WTC11 (cell line): ENCODE data around the gene VPS4A. TPM values are rescaled to one million over a fixed set of nuclear protein-coding genes. Genes with fewer than 3 reads are reported as not detected.
"Not testable (repeated sequence)": the region's sequence is repeated elsewhere in the genome, so short reads cannot be mapped to it uniquely, and the experiment has no call there.

ENCODE experiments used
- ATAC-seq: fragments of 200-7000 bp; cut with Tn5 transposase; 2 replicates; pipeline ENCODE4 v1.10.0; 2021; ENCODE audit warnings: mild to moderate bottlenecking, moderate library complexity
- CTCF ChIA-PET: fragments of 300-600 bp; sonication (Branson Sonifier 250); formaldehyde crosslinking; loops from one replicate; lab custom pipeline; 2021; ENCODE audit warnings: antibody characterized with exemption; lab: Charles Lee
- POLR2A ChIA-PET: fragments of 350-600 bp; sonication (Branson Sonifier 250); formaldehyde crosslinking; loops from one replicate; lab custom pipeline; 2021; ENCODE audit warnings: antibody characterized with exemption; lab: Charles Lee
- DNase-seq: peaks from one replicate; pipeline ENCODE4 v3.0.0; 2021; ENCODE audit warnings: low spot score
- H3K27ac Mint-ChIP-seq: 2 replicates; pipeline ENCODE4 v1.8.0; 2021; ENCODE audit warnings: mixed read lengths
- H3K27me3 Mint-ChIP-seq: 2 replicates; pipeline ENCODE4 v1.8.0; 2021; ENCODE audit warnings: low read depth, mild to moderate bottlenecking, moderate library complexity, mixed read lengths
- H3K36me3 Mint-ChIP-seq: 2 replicates; pipeline ENCODE4 v1.8.0; 2021; ENCODE audit warnings: mixed read lengths
- H3K4me1 Mint-ChIP-seq: 2 replicates; pipeline ENCODE4 v1.8.0; 2022; ENCODE audit warnings: mixed read lengths
- H3K4me3 Mint-ChIP-seq: 2 replicates; pipeline ENCODE4 v1.8.0; 2021; ENCODE audit warnings: mild to moderate bottlenecking, moderate library complexity, mixed read lengths
- H3K9me3 Mint-ChIP-seq: 2 replicates; pipeline ENCODE4 v1.8.0; 2021; ENCODE audit warnings: mixed read lengths
- AR ChIP-seq: fragments of 250-450 bp; sonication (Bioruptor Pico); IDR thresholded peaks from 2 replicates; pipeline ENCODE4 v1.9.0; 2021; ENCODE audit warnings: mild to moderate bottlenecking
- ATF1 ChIP-seq: sonication (generic); formaldehyde crosslinking; IDR thresholded peaks from 2 replicates; pipeline ENCODE4 v1.8.1; 2023; ENCODE audit warnings: mild to moderate bottlenecking, moderate library complexity, missing genetic modification reagents
- CDX4 ChIP-seq: fragments of 250-450 bp; sonication (Bioruptor Pico); IDR thresholded peaks from 2 replicates; pipeline ENCODE4 v1.9.0; 2021; ENCODE audit warnings: moderate library complexity, mild to moderate bottlenecking, inconsistent platforms, borderline replicate concordance
- E2F5 ChIP-seq: sonication (generic); formaldehyde crosslinking; IDR thresholded peaks from 2 replicates; pipeline ENCODE4 v1.8.1; 2022; ENCODE audit warnings: mild to moderate bottlenecking, moderate library complexity, missing genetic modification reagents
- EMX1 ChIP-seq: fragments of 250-450 bp; sonication (Bioruptor Pico); IDR thresholded peaks from 2 replicates; pipeline ENCODE4 v1.8.0; 2021; ENCODE audit warnings: mild to moderate bottlenecking
- FOXP4 ChIP-seq: sonication (generic); formaldehyde crosslinking; IDR thresholded peaks from 2 replicates; pipeline ENCODE4 v1.8.0; 2022; ENCODE audit warnings: mild to moderate bottlenecking, missing genetic modification reagents
- GTF2I ChIP-seq: fragments of 250-450 bp; sonication (Bioruptor Pico); conservative IDR thresholded peaks from 2 replicates; pipeline ENCODE4 v1.4.0; 2021; ENCODE audit warnings: mild to moderate bottlenecking
- HMGA2 ChIP-seq: fragments of 250-450 bp; sonication (Bioruptor Pico); IDR thresholded peaks from 2 replicates; pipeline ENCODE4 v1.4.0; 2021; ENCODE audit warnings: mild to moderate bottlenecking, moderate library complexity
- NR1H2 ChIP-seq: sonication (generic); formaldehyde crosslinking; IDR thresholded peaks from 2 replicates; pipeline ENCODE4 v1.9.0; 2021; ENCODE audit warnings: mild to moderate bottlenecking, moderate library complexity, missing genetic modification reagents
- PRDM15 ChIP-seq: sonication (generic); formaldehyde crosslinking; IDR thresholded peaks from 2 replicates; pipeline ENCODE4 v1.8.0; 2022; ENCODE audit warnings: missing genetic modification reagents
- PRRX2 ChIP-seq: fragments of 250-450 bp; sonication (Bioruptor Pico); IDR thresholded peaks from 2 replicates; pipeline ENCODE4 v1.8.0; 2021; ENCODE audit warnings: mild to moderate bottlenecking
- SP1 ChIP-seq: sonication (generic); formaldehyde crosslinking; conservative IDR thresholded peaks from 2 replicates; pipeline ENCODE4 v1.8.1; 2022; ENCODE audit warnings: missing genetic modification reagents
- ZNF263 ChIP-seq: sonication (generic); formaldehyde crosslinking; IDR thresholded peaks from 2 replicates; pipeline ENCODE4 v1.8.1; 2022; ENCODE audit warnings: low read depth, mild to moderate bottlenecking, moderate library complexity, missing genetic modification reagents
- ZNF512 ChIP-seq: sonication (generic); formaldehyde crosslinking; IDR thresholded peaks from 2 replicates; pipeline ENCODE4 v1.8.1; 2022; ENCODE audit warnings: missing genetic modification reagents, borderline replicate concordance
- total RNA-seq: library from RNA; stranded (reverse); gene quantifications from 3 replicates; pipeline ENCODE4 v1.2.3, GENCODE V29; 2021

Gene VPS4A
- total RNA-seq, 1 experiment from 2014 or later = 28.3 TPM

- ATAC-seq, H3K27me3 Mint-ChIP-seq, H3K4me3 Mint-ChIP-seq, H3K27ac Mint-ChIP-seq, POLR2A ChIA-PET, H3K4me1 Mint-ChIP-seq, H3K9me3 Mint-ChIP-seq, DNase-seq: not testable (repeated sequence)
- CTCF ChIA-PET = interaction anchor here (1.5 kb wide), 1 partner anchor 9 kb away, joined by 4 read pairs; no protein-coding TSS in a partner anchor
- H3K36me3 Mint-ChIP-seq = peaks cover 16% of the 10 kb centered on the region
Observed at GRCh38 chr16:69296771-69297170, 14.4 kb upstream of the VPS4A start.

- Mint-ChIP-seq H3K9me3 (no peaks in the 10 kb centered on the region), H3K4me1 (no peaks in the 10 kb centered on the region), H3K27me3 (no peaks in the 10 kb centered on the region), H3K36me3 (peaks cover 16% of the 10 kb centered on the region), H3K27ac (no peak overlapping the region), H3K4me3 (no peak overlapping the region)
- DNase-seq (no peak), ATAC-seq (no peak)
- TF ChIP-seq ZNF512 (no peak), PRDM15 (CRISPR knock-in tag) (no peak), SP1 (CRISPR knock-in tag) (no peak), FOXP4 (CRISPR knock-in tag) (no peak), PRRX2 (CRISPR knock-in tag) (no peak), HMGA2 (no peak), AR (CRISPR knock-in tag) (no peak)
- CTCF ChIA-PET = no interaction called here
- POLR2A ChIA-PET = no interaction called here
Observed at GRCh38 chr16:69298261-69298660, 12.9 kb upstream of the VPS4A start.

- no peak for ATAC-seq
- H3K4me1 Mint-ChIP-seq = no peaks in the 10 kb centered on the region
- no peak overlapping the region for H3K4me3 Mint-ChIP-seq
- no peak for DNase-seq
- H3K9me3 Mint-ChIP-seq = no peaks in the 10 kb centered on the region
- ChIA-PET CTCF (interaction anchor here (0.6 kb wide), 1 partner anchor 1112 kb away, joined by 3 read pairs; no protein-coding TSS in a partner anchor), POLR2A (interaction anchor here (0.7 kb wide), 1 partner anchor 207 kb away, joined by 3 read pairs; no protein-coding TSS in a partner anchor)
- H3K27me3 Mint-ChIP-seq = no peaks in the 10 kb centered on the region
- H3K27ac Mint-ChIP-seq = no peak overlapping the region
- peaks cover 15% of the 10 kb centered on the region for H3K36me3 Mint-ChIP-seq
- TF ChIP-seq NR1H2 (no peak), PRDM15 (CRISPR knock-in tag) (no peak), E2F5 (CRISPR knock-in tag) (no peak), CDX4 (CRISPR knock-in tag) (no peak), ATF1 (no peak), EMX1 (CRISPR knock-in tag) (no peak), ZNF263 (CRISPR knock-in tag) (no peak), GTF2I (CRISPR knock-in tag) (no peak)
Observed at GRCh38 chr16:69301187-69301586, 10.0 kb upstream of the VPS4A start.
